Mucosa of descending colon (tissue), 3 donors: ENCODE results near the gene LDLRAD4. TPM values are rescaled to one million over a fixed set of nuclear protein-coding genes. Genes with fewer than 3 reads are reported as not detected.

Experiments used
- ATAC-seq: fragments of 200-7000 bp; cut with Tn5 transposase; one replicate; pipeline ENCODE4 v1.9.1; 2020; ENCODE audit warnings: mild to moderate bottlenecking, moderate library complexity
- DNase-seq, 3 donors: peaks; one replicate each; pipeline ENCODE4 v3.0.0-alpha.2; 2020
- H3K36me3 ChIP-seq: fragments of 200-600 bp; one replicate; pipeline ENCODE4 v1.8.0; 2021; ENCODE audit warnings: low read depth, mild to moderate bottlenecking
- H3K4me1 ChIP-seq: fragments of 200-600 bp; one replicate; pipeline ENCODE4 v1.8.0; 2021; ENCODE audit warnings: low read depth, mild to moderate bottlenecking
- H3K4me3 ChIP-seq: fragments of 200-600 bp; one replicate; pipeline ENCODE4 v1.8.0; 2021; ENCODE audit warnings: mild to moderate bottlenecking
- H3K9me3 ChIP-seq: fragments of 200-600 bp; one replicate; pipeline ENCODE4 v1.8.0; 2021; ENCODE audit warnings: mild to moderate bottlenecking
- intact Hi-C, 2 donors: fragments of 100-400 bp; cut with DNase I in 1 of 2; cut with micrococcal nuclease in 1 of 2; formaldehyde crosslinking; loops; one replicate each; pipeline versions ENCODE4 v1.11.0 to v1.11.1; 2022; cut with DNase I, micrococcal nuclease
- total RNA-seq, 3 donors: library from RNA; stranded (reverse); fragmentation: NEBNext Ultra II Directional in 2 of 3; extraction: Animal tissue kit (Norgen Biotek cat#: 25700) in 2 of 3; gene quantifications; one replicate each; pipeline versions ENCODE4 v1.2.1 to v1.2.4, GENCODE V29; 2021 to 2023
- TF ChIP-seq, protein P1 (sequence below): fragments of 200-600 bp; IDR thresholded peaks from one replicate; pipeline ENCODE4 v1.8.0; 2022; ENCODE audit warnings: antibody characterized with exemption, mild to moderate bottlenecking
- donor health status: DM: no; HTN: no; CAD: no; lungs with moderate emphysema.
- donor health status: DM: no; HTN: no; CAD: no.
- donor health status: DM: no; HTN: yes; CAD: no.

LDLRAD4 gene
- total RNA-seq, 3 donors from 2014 or later: 36.8 to 41.0 (median 37.4) TPM

- H3K4me3 ChIP-seq: no peak overlapping the region
- ATAC-seq (no peak), DNase-seq (no peak)
Observed at GRCh38 chr18:13599031-13599430, 380.5 kb downstream of the LDLRAD4 start.

GRCh38 chr18:13603304-13604019, 384.9 kb downstream of the LDLRAD4 start:
- ATAC-seq: no peak
- TF ChIP-seq, protein P1, sequence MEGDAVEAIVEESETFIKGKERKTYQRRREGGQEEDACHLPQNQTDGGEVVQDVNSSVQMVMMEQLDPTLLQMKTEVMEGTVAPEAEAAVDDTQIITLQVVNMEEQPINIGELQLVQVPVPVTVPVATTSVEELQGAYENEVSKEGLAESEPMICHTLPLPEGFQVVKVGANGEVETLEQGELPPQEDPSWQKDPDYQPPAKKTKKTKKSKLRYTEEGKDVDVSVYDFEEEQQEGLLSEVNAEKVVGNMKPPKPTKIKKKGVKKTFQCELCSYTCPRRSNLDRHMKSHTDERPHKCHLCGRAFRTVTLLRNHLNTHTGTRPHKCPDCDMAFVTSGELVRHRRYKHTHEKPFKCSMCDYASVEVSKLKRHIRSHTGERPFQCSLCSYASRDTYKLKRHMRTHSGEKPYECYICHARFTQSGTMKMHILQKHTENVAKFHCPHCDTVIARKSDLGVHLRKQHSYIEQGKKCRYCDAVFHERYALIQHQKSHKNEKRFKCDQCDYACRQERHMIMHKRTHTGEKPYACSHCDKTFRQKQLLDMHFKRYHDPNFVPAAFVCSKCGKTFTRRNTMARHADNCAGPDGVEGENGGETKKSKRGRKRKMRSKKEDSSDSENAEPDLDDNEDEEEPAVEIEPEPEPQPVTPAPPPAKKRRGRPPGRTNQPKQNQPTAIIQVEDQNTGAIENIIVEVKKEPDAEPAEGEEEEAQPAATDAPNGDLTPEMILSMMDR: no peak
- no peaks in the 10 kb centered on the region for H3K36me3 ChIP-seq
- no peaks in the 10 kb centered on the region for H3K9me3 ChIP-seq
- H3K4me3 ChIP-seq: no peak overlapping the region
- intact Hi-C loops: no loop called here
- H3K4me1 ChIP-seq: no peaks in the 10 kb centered on the region
- no peak for DNase-seq

More at GRCh38 chr18:13599031-13599430, 380.5 kb downstream of the LDLRAD4 start:
- no peaks in the 10 kb centered on the region for H3K4me1 ChIP-seq
- intact Hi-C loops: no loop called here
- H3K9me3 ChIP-seq: peaks cover 22% of the 10 kb centered on the region
- TF ChIP-seq, protein P1: no peak
- H3K36me3 ChIP-seq: no peaks in the 10 kb centered on the region

DNA sequence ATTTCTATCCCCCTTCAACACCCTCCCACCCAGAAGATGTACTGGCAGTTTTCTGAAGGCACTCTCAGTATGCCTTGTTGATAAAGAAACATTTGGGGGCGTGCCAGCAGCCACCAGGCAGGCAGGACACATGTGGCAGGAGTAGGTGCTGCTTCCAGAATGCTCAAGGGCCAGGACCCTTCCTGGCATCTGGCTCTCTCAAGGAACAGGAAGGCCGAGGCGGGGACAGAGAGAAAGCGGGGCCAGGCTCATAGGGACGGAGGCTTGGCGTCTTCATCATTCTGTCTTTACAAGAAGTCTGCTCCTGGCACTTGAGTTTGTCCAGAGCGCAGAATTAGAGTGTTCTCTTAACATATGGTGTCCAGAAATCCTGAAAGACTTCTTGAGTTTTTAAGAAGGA, 386.2 kb downstream of the LDLRAD4 start:
- no peak for DNase-seq
- ATAC-seq: no peak
- intact Hi-C loops: no loop called here

DNA sequence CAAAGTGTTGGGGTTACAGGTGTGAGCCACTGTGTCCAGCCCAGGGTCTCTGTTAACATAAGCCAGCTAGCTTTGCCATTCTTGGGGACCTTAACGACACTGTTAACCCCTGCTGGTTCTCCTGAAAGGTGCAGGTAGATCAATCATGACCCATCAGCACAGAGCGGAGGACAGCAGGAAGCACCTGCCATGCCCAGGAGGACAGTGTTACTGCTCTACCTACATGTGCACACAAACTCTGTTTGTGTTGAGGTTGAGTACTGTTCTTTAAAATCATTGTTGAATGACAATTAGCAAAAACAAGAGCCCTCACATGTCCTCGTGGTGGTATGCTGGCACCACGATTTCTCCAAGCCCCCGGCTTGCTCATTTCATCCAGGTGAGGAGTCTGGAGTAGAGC, 386.9 kb downstream of the LDLRAD4 start:
- no peak for DNase-seq
- Histone ChIP-seq H3K4me3 (no peak overlapping the region), H3K36me3 (no peaks in the 10 kb centered on the region), H3K9me3 (no peaks in the 10 kb centered on the region), H3K4me1 (peaks cover under 1% of the 10 kb centered on the region)
- TF ChIP-seq, protein P1: no peak
- no peak for ATAC-seq
- intact Hi-C loops: no loop called here

More for the DNA sequence above, 386.2 kb downstream of the LDLRAD4 start:
- Histone ChIP-seq H3K9me3 (no peaks in the 10 kb centered on the region), H3K36me3 (no peaks in the 10 kb centered on the region), H3K4me3 (no peak overlapping the region), H3K4me1 (no peaks in the 10 kb centered on the region)
- TF ChIP-seq, protein P1: no peak

GRCh38 chr18:13605901-13606300, 387.3 kb downstream of the LDLRAD4 start:
- H3K4me3 ChIP-seq: no peak overlapping the region
- TF ChIP-seq, protein P1: no peak
- H3K36me3 ChIP-seq: no peaks in the 10 kb centered on the region
- no peaks in the 10 kb centered on the region for H3K9me3 ChIP-seq
- no peak for ATAC-seq
- H3K4me1 ChIP-seq: peaks cover 2% of the 10 kb centered on the region
- intact Hi-C loops: no loop called here
- DNase-seq: no peak
